Type B pancreatic cell (in vitro differentiated cells): Measurements from ENCODE around the gene BRD3OS. TPM values are rescaled to one million over a fixed set of nuclear protein-coding genes. Genes with fewer than 3 reads are reported as not detected.

Experiments
- DNase-seq: peaks from one replicate; pipeline ENCODE4 v3.0.0; 2021; ENCODE audit warnings: mixed read lengths; ENCODE audit not compliant: unreplicated experiment; ENCODE audit errors: extremely low spot score
- H3K27ac Mint-ChIP-seq: 2 replicates; pipeline ENCODE4 v1.8.0; 2021; ENCODE audit warnings: mild to moderate bottlenecking, mixed read lengths
- H3K27me3 Mint-ChIP-seq: 2 replicates; pipeline ENCODE4 v1.8.0; 2021; ENCODE audit warnings: mixed read lengths
- H3K36me3 Mint-ChIP-seq: 2 replicates; pipeline ENCODE4 v1.8.0; 2021; ENCODE audit warnings: mixed read lengths
- H3K4me1 Mint-ChIP-seq: one replicate; pipeline ENCODE4 v1.8.0; 2021; ENCODE audit warnings: mixed read lengths; ENCODE audit not compliant: unreplicated experiment
- H3K4me3 Mint-ChIP-seq: 2 replicates; pipeline ENCODE4 v1.8.0; 2021; ENCODE audit warnings: mild to moderate bottlenecking, mixed read lengths
- H3K9me3 Mint-ChIP-seq: 2 replicates; pipeline ENCODE4 v1.8.0; 2021; ENCODE audit warnings: mixed read lengths
- CTCF ChIP-seq: fragments of 200-600 bp; sonication (generic); conservative IDR thresholded peaks from 2 replicates; pipeline ENCODE4 v1.5.0; 2021; ENCODE audit warnings: antibody characterized with exemption, mild to moderate bottlenecking
- total RNA-seq: library from RNA; stranded (reverse); gene quantifications from 2 replicates; pipeline ENCODE4 v1.2.1, GENCODE V29; 2021; ENCODE audit warnings: low replicate concordance

Gene BRD3OS
- total RNA-seq, 1 donor from 2014 or later, result 24.0 TPM

- no peak for TF ChIP-seq CTCF
- Mint-ChIP-seq H3K4me3 (peak overlapping the region; percentile 78), H3K4me1 (no peaks in the 10 kb centered on the region), H3K9me3 (no peaks in the 10 kb centered on the region), H3K27me3 (no peaks in the 10 kb centered on the region), H3K36me3 (peaks cover 3% of the 10 kb centered on the region), H3K27ac (no peak overlapping the region)
- no peak for DNase-seq
Measured at GRCh38 chr9:134028076-134028475, 2.8 kb downstream of the BRD3OS start.

GRCh38 chr9:134028575-134029247 is 3.4 kb downstream of the BRD3OS start:
- no peak for TF ChIP-seq CTCF
- no peak for DNase-seq
- H3K36me3 Mint-ChIP-seq, result peaks cover 9% of the 10 kb centered on the region
- H3K9me3 Mint-ChIP-seq, result no peaks in the 10 kb centered on the region
- H3K27me3 Mint-ChIP-seq, result no peaks in the 10 kb centered on the region
- H3K27ac Mint-ChIP-seq, result no peak overlapping the region
- H3K4me1 Mint-ChIP-seq, result no peaks in the 10 kb centered on the region
- H3K4me3 Mint-ChIP-seq, result no peak overlapping the region

GRCh38 chr9:134029248-134030226 is 4.3 kb downstream of the BRD3OS start:
- Mint-ChIP-seq H3K9me3 (no peaks in the 10 kb centered on the region), H3K36me3 (peaks cover 9% of the 10 kb centered on the region), H3K4me3 (no peak overlapping the region), H3K4me1 (no peaks in the 10 kb centered on the region), H3K27ac (no peak overlapping the region), H3K27me3 (no peaks in the 10 kb centered on the region)
- no peak for DNase-seq
- no peak for TF ChIP-seq CTCF

- no peak overlapping the region for H3K27ac Mint-ChIP-seq
- no peaks in the 10 kb centered on the region for H3K9me3 Mint-ChIP-seq
- no peak for DNase-seq
- H3K4me3 Mint-ChIP-seq, result no peak overlapping the region
- H3K27me3 Mint-ChIP-seq, result no peaks in the 10 kb centered on the region
- H3K4me1 Mint-ChIP-seq, result no peaks in the 10 kb centered on the region
- H3K36me3 Mint-ChIP-seq, result peaks cover 9% of the 10 kb centered on the region
- no peak for TF ChIP-seq CTCF
Measured at GRCh38 chr9:134030821-134031470, 5.7 kb downstream of the BRD3OS start.

GRCh38 chr9:134031783-134032182 is 6.5 kb downstream of the BRD3OS start:
- Mint-ChIP-seq H3K27me3 (no peaks in the 10 kb centered on the region), H3K4me3 (no peak overlapping the region), H3K9me3 (no peaks in the 10 kb centered on the region), H3K4me1 (no peaks in the 10 kb centered on the region), H3K36me3 (peaks cover 14% of the 10 kb centered on the region), H3K27ac (no peak overlapping the region)
- TF ChIP-seq CTCF, result no peak
- DNase-seq, result no peak
